Progenitor cell of endocrine pancreas (in vitro differentiated cells): ENCODE data around the gene C22orf31. TPM values are rescaled to one million over a fixed set of nuclear protein-coding genes. Genes with fewer than 3 reads are reported as not detected.

Source experiments
- DNase-seq: peaks from one replicate; pipeline ENCODE4 v3.0.0; 2021; ENCODE audit warnings: low spot score; ENCODE audit not compliant: unreplicated experiment
- H3K27ac Mint-ChIP-seq: 2 replicates; pipeline ENCODE4 v1.8.0; 2021; ENCODE audit warnings: mild to moderate bottlenecking, moderate library complexity, mixed read lengths
- H3K27me3 Mint-ChIP-seq: 2 replicates; pipeline ENCODE4 v1.8.0; 2021; ENCODE audit warnings: mixed read lengths
- H3K36me3 Mint-ChIP-seq: 2 replicates; pipeline ENCODE4 v1.8.0; 2022; ENCODE audit warnings: mixed read lengths; ENCODE audit not compliant: insufficient read depth
- H3K4me1 Mint-ChIP-seq: 2 replicates; pipeline ENCODE4 v1.8.0; 2021; ENCODE audit warnings: low read depth, mixed read lengths
- H3K4me3 Mint-ChIP-seq: 2 replicates; pipeline ENCODE4 v1.8.0; 2021; ENCODE audit warnings: low read depth, mild to moderate bottlenecking, moderate library complexity, mixed read lengths
- H3K9me3 Mint-ChIP-seq: 2 replicates; pipeline ENCODE4 v1.8.0; 2021; ENCODE audit warnings: low read depth, mixed read lengths
- total RNA-seq: library from RNA; stranded (reverse); gene quantifications from 2 replicates; pipeline ENCODE4 v1.2.1, GENCODE V29; 2021
- TF ChIP-seq, protein P1 (sequence below): fragments of 200-600 bp; sonication (generic); IDR thresholded peaks from one replicate; pipeline ENCODE4 v1.5.0; 2021; ENCODE audit warnings: antibody characterized with exemption, mild to moderate bottlenecking; ENCODE audit not compliant: unreplicated experiment

Gene C22orf31
- total RNA-seq, 1 donor from 2014 or later, result not detected

- H3K4me1 Mint-ChIP-seq, result peaks cover 19% of the 10 kb centered on the region
- peaks cover 6% of the 10 kb centered on the region for H3K27me3 Mint-ChIP-seq
- no peaks in the 10 kb centered on the region for H3K36me3 Mint-ChIP-seq
- DNase-seq, result peak; percentile 39
- peak overlapping the region; percentile 97 for H3K27ac Mint-ChIP-seq
- TF ChIP-seq, protein P1, sequence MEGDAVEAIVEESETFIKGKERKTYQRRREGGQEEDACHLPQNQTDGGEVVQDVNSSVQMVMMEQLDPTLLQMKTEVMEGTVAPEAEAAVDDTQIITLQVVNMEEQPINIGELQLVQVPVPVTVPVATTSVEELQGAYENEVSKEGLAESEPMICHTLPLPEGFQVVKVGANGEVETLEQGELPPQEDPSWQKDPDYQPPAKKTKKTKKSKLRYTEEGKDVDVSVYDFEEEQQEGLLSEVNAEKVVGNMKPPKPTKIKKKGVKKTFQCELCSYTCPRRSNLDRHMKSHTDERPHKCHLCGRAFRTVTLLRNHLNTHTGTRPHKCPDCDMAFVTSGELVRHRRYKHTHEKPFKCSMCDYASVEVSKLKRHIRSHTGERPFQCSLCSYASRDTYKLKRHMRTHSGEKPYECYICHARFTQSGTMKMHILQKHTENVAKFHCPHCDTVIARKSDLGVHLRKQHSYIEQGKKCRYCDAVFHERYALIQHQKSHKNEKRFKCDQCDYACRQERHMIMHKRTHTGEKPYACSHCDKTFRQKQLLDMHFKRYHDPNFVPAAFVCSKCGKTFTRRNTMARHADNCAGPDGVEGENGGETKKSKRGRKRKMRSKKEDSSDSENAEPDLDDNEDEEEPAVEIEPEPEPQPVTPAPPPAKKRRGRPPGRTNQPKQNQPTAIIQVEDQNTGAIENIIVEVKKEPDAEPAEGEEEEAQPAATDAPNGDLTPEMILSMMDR, result no peak
- H3K9me3 Mint-ChIP-seq, result no peaks in the 10 kb centered on the region
- peak overlapping the region; percentile 78 for H3K4me3 Mint-ChIP-seq
Observed at GRCh38 chr22:29030618-29031226, 30.9 kb downstream of the C22orf31 start.

DNA sequence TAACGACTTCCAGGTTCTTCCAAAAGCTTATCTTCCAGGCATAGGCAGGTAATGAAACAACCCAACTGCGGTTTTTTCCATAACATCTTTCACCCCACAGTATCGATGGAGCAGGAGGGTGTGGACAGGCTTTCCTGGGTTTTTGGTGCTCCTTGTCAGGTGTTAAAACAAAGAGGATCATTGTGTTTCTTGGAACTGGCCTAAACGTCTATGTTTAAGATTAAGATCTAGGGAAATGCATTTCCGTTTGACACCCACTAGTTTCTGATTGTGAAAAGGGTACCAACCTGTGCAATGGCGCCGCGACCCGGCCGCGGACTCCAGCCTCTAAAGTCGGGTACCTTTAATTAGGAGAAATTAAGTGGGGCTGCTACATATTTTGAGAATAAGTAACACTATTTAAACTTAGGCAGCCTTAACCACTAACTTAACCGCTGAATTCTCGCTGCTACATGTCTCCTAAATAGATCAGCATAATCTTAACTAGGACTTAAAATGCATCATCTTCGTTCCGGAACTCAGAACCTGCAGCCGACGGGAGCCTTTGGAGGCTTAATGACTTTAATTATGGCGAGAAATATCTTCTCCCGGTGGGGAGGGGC is 31.5 kb downstream of the C22orf31 start:
- Mint-ChIP-seq H3K9me3 (no peaks in the 10 kb centered on the region), H3K4me1 (peaks cover 20% of the 10 kb centered on the region), H3K27ac (peak overlapping the region; percentile 77), H3K4me3 (peak overlapping the region; percentile 78), H3K36me3 (no peaks in the 10 kb centered on the region), H3K27me3 (peaks cover 6% of the 10 kb centered on the region)
- DNase-seq, result no peak
- TF ChIP-seq, protein P1, result no peak

- Mint-ChIP-seq H3K27ac (no peak overlapping the region), H3K27me3 (peaks cover 6% of the 10 kb centered on the region), H3K4me3 (peak overlapping the region; percentile 78), H3K36me3 (no peaks in the 10 kb centered on the region), H3K4me1 (peaks cover 20% of the 10 kb centered on the region), H3K9me3 (no peaks in the 10 kb centered on the region)
- TF ChIP-seq, protein P1, result no peak
- no peak for DNase-seq
Observed at GRCh38 chr22:29029202-29030000, 32.2 kb downstream of the C22orf31 start.

GRCh38 chr22:29028468-29028867 is 33.2 kb downstream of the C22orf31 start:
- no peaks in the 10 kb centered on the region for H3K36me3 Mint-ChIP-seq
- H3K27ac Mint-ChIP-seq, result no peak overlapping the region
- TF ChIP-seq, protein P1, result no peak
- peaks cover 29% of the 10 kb centered on the region for H3K4me1 Mint-ChIP-seq
- H3K4me3 Mint-ChIP-seq, result no peak overlapping the region
- H3K27me3 Mint-ChIP-seq, result peaks cover 5% of the 10 kb centered on the region
- no peaks in the 10 kb centered on the region for H3K9me3 Mint-ChIP-seq
- DNase-seq, result no peak

- H3K27ac Mint-ChIP-seq, result no peak overlapping the region
- no peaks in the 10 kb centered on the region for H3K36me3 Mint-ChIP-seq
- H3K4me3 Mint-ChIP-seq, result no peak overlapping the region
- peaks cover 44% of the 10 kb centered on the region for H3K4me1 Mint-ChIP-seq
- no peak for DNase-seq
- no peaks in the 10 kb centered on the region for H3K9me3 Mint-ChIP-seq
- H3K27me3 Mint-ChIP-seq, result peaks cover 2% of the 10 kb centered on the region
- TF ChIP-seq, protein P1, result no peak
Observed at GRCh38 chr22:29026579-29026978, 35.1 kb downstream of the C22orf31 start.
